GM19043 (cell line): ENCODE data around the gene VMP1.
"Not testable (repeated sequence)": the region's sequence is repeated elsewhere in the genome, so short reads cannot be mapped to it uniquely, and the experiment has no call there.

ENCODE experiments used
- ATAC-seq: cut with Tn5 transposase; IDR thresholded peaks from one replicate; pipeline ENCODE4 v1.9.1; 2021; ENCODE audit warnings: low read depth; ENCODE audit not compliant: unreplicated experiment

The VMP1 gene

DNA sequence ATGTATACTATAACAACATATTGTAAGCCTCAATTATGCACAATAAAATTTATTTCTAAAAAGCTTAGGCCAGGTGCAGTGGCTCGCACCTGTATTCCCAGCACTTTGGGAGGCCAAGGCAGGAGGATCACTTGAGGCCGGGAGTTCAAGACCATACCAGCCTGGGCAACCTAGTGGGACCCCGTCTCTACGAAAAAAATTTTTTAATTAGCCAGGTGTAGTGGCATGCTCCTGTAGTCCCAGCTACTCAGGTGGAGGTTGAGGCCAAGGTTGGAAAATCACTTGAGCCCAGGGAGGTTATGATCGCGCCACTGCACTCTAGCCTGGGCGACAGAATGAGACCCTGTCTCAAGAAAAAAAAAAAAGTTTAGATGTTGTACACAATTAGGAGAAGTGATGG lies 45.5 kb downstream of the VMP1 start:
- no peak for ATAC-seq

- no peak for ATAC-seq
These were observed 46.3 kb downstream of the VMP1 start for GRCh38 chr17:59753522-59754467.

- ATAC-seq = no peak
These were observed 47.1 kb downstream of the VMP1 start for GRCh38 chr17:59754552-59754951.

- not testable (repeated sequence) for ATAC-seq
These were observed 47.6 kb downstream of the VMP1 start for GRCh38 chr17:59755069-59755468.

DNA sequence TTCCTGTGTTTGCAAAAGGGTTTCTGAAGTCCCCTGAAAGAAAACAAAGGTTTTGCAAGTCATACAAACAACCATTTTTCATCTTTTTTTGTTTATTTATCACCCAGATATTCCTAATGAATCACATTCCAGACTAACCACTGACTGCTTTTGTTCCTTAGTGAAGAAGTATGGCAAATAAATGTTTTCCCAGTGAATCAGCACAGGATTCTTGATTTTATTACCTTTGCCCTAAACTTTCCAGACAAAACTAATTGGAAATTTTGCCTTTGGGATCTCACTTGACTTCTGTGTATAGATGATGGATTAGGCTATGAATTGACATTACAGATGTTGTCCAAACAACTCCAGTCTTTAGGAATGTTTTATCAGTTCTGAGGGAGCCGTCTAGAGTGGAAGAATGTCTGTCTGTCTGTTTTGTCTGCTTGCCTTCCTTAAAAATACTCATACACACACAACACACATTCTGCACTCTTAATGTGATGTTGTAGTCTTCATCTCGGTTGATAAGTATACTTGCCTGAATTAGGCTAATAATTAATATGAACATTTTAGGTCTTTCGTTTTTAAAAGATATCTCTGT lies 48.9 kb downstream of the VMP1 start:
- no peak for ATAC-seq

DNA sequence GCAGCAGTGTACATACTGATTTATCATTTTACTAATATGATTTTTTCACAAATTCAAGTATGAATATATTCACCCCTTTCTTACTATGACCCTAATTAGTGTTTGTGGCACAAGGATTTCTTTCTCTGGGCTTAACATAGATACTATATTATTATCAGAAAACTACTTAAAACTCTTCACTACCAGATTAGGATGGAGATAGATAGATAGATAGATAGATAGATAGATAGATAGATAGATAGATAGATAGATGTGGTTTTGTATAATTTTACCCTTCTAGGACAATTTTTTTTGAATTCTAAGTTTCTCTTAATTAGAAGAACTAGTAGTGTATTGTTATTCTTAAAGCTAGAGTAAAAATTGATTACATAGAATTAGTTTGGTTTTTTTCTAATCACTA lies 49.6 kb downstream of the VMP1 start:
- ATAC-seq = no peak

- ATAC-seq = no peak
These were observed 50.0 kb downstream of the VMP1 start for GRCh38 chr17:59757470-59757869.

DNA sequence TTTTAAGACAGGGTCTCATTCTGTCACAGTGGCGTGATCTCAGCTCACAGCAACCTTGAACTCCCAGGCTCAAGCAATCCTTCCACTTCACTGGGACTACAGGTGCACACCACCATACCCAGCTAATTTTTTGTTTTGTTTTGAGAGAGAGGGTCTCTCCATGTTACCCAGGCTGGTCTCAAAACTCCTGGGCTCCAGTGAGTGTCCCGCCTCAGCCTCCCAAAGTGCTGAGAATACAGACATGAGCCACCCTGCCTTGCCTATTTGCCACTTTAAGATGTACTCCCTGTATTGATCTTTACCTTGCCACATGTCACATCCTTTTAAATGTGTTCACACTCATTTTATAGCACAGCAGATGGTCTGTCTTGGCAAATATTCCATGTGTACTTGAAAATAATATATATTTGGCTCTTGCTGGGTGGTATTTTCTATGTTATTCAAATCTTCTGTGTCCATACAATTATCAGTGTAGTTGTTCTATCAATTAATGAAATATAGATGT lies 50.5 kb downstream of the VMP1 start:
- ATAC-seq = no peak

GRCh38 chr17:59758998-59759651 lies 51.7 kb downstream of the VMP1 start:
- ATAC-seq = not testable (repeated sequence)

DNA sequence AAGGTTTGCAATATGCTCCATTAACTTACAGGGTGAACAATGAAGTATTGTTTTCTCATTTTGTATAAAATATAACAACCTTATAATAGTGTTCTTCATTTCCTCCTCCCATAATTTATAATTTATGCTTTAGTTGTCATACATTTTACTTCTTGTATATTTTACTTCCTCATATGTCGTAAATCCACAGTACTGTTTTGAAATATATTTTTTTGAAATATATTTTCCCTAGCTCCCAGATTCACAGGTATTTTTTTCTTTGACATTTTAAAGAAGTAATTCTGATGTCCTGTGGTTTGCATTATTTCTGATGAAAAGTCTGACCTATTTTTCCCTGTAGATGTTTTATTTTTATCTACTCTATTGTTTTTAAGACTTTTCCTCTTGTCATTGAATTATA lies 52.7 kb downstream of the VMP1 start:
- ATAC-seq = no peak

DNA sequence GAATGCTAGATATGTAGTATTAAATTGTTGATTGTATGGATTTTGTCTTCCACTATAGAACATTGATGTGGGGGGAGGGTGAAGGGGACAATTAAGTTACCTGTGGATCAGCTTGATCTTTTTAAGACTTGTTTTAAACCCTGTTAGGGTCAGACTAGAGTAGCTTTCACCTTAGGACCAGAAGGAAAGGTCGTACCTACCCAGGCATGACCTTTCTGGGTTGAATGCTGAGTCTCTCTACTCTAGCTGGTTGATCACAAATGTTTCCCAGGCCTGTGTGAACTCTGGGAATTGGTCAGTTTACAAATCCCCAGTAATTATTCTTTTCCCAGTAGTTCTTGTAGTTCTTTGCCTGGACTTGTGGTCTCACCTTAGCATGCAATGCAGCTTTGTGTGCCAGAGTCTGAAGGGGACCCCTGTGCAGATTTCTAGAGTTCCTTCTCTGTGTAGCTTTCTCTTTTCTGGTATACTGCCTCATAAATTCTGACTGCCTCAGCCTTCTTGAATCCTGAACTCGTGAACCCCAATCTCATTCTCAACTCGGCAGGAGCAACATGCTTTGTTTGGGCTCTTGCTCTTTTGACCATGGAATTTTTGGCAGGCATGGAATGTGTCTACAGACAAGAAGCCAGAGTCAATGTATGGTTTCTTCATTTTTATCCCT lies 54.1 kb downstream of the VMP1 start:
- no peak for ATAC-seq

- ATAC-seq = no peak
These were observed 54.8 kb downstream of the VMP1 start for GRCh38 chr17:59762049-59762823.

DNA sequence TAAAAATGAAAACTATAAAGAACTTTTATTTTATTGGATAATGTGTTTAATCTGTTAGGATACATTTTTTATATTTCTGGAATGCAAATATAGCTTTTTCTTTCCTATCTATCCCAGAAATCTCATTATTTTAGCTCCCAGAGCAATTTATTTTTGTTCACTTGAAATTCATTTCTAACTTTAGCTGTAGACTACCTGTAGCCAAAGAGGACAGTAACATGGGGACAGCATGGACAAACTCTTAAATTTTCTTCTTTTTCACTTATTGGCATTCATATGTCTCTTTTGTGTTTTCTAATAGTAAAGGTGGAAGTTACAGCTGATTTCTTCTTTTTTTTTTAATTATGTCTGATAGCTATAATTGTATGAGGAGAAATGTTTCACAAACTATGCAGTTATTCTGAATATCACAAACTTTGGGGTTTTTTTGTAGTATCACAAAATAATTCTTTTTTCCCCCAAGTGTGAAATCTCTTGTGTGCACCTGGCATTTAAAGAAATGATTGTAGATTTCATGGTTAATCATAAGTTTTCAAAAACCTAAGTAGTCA lies 55.4 kb downstream of the VMP1 start:
- ATAC-seq = no peak

DNA sequence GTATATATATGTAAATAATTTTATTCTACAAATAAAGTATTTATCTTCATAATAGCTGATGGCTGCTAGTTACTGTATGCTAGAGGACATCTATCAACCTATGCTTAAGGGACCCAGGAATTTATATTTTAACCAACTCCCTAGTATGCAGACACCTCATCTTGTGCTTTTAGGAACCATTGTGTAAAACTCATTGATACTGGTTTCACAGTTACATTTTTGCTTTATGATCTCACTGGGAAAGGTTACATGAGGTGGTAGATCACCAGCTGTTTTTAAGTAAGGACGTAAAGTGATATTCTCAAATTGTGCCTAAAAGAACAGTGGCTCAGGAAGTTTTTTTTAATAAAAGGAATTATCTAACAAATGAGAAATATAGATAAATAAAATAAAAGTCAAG lies 56.4 kb downstream of the VMP1 start:
- ATAC-seq = no peak

DNA sequence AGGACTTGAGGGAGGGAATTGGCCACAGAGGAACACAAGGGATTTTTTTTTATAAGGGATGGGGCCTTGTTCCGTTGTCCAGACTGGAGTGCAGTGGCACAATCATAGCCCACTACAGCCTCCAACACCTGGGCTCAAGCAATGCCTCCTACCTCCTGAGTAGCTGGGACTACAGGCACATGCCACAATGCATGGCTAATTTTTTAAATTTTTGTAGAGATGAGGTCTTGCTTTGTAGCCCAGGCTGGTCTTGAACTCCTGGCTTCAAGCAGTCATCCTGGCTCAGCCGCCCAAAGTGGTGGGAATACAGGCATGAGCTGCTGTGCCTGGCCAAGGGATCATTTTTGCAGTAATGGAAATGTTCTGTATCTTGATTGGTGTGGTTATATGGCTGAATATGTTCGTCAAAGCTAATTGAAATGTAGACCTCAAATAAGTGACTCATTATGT lies 56.9 kb downstream of the VMP1 start:
- ATAC-seq = no peak

GRCh38 chr17:59765038-59765437 lies 57.6 kb downstream of the VMP1 start:
- no peak for ATAC-seq

GRCh38 chr17:59766491-59766890 lies 59.0 kb downstream of the VMP1 start:
- no peak for ATAC-seq

DNA sequence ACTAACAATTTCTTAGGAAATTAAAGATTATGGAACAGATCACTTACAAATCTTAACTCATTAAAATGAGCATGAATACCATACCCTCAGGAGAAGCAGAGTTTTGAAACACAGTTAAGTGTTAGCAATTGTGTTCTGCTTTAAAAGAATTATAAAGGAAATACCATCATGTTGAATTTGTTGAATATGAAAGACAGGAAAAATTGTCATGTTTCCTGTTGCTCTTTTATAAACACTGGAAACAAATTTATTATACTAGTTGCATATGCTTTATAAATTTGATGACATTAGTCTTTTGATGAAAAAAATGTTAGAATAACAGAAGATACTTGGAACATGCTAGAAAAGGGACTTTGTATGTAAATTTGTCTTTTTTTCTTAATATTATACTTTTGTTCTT lies 59.7 kb downstream of the VMP1 start:
- ATAC-seq = no peak

GRCh38 chr17:59769887-59770286 lies 62.4 kb downstream of the VMP1 start:
- ATAC-seq = no peak

DNA sequence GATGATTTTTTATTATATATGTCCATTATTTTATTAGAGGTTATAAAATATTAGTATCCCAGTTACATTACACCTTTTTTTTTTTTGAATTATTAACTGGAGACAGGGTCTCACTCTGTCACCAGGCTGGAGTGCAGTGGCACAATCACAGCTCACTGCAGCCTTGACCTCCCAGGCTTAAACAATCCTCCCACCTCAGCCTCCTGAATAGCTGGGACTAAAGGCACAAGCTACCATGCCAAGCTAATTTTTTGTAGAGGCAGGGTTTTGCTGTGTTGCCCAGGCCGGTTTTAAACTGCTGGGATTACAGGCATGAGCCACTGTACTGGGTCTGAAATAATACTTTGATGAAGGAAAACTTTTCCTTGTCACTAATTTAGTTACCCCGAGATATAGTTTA lies 63.6 kb downstream of the VMP1 start:
- ATAC-seq = no peak
